ENCODE data around the gene ASIP.
"Not testable (repeated sequence)": the region's sequence is repeated elsewhere in the genome, so short reads cannot be mapped to it uniquely, and the experiment has no call there.

Gene ASIP, protein sequence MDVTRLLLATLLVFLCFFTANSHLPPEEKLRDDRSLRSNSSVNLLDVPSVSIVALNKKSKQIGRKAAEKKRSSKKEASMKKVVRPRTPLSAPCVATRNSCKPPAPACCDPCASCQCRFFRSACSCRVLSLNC

DNA sequence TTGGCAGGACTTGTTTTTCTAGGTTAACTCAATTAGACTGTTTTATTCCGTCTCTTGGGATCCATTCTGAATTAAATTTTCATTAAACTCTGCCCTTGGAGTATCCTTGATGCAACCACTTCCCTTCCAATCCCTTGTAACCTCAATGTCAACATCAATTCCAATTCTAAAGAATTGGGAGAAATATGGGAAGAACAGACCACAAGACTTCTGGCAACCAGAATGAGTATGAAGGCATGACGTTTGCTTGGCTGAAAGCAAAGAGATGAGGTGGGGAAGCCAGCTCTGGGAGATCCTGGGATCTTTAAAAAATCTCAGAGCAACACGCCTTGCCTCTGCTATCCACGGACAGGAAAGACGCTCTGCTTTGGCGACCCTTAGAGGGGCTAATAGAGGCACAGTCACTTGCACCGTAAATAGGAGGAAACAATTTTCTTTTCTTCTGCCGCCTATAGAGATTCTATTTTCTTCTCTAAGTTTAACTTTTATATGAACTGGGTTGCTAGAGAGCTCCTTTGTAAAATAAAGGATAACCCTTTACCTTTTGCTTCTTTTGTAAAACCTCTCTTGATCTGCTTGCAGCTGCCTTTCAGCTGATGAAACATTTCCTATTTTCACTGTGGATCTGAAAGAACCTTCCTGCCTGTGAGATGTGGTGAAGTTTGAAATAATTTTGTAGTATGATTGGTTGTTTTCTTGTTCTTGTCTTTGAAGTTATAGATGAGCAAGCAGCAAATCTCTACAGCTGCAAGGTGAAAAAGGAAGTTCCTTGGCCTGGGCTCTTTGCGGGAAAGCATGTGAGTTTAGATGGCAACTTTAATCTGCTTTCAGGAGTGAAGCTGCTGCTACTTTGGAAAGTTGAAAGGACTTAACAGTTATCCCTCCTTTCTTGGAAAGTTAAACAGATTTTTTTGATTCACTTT is at the start of gene ASIP:
Gene ASIP (plus strand): TSS at position 731 of the 923 bp plus-strand sequence. CDS start 18,952 bp downstream, outside the sequence.
- no peak for DNase-seq

DNA sequence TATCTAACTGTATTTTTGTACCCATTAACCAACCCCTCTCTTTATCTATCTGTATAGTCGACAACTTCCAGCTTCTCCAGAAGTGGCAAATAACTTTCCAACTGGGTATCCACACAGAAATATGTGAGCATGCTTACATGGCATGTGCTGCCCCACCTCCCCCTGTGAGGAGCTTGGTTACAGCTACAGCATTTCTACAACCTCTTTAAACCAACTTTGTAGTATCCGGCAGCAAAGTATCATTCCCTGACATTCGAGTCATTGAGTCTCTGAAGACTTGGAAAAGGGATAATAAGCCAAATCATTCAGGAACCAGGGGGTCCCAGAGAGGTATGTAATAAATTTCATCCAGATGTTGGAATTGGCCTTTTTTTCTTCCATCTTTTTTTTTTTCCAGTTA is 48.2 kb upstream of the ASIP start:
- DNase-seq = no peak

DNA sequence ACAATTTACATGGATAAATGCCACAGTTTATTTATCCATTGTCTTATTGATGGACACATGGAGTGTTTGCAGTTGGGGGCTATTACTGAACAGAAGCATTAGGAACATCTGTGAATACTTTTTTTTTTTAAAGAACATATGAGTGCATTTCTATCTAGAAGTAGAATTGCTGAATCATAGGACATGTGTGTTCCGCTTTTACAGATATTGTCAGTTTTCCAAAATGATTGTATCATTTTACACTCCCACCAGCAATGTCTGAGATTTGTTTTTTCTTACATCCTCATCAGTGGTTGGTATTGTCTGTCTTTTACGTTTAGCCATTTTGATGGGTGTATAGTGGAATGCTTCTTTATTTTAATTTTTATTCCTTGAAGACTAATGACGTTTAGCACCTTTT is 42.0 kb upstream of the ASIP start:
- no peak for DNase-seq

DNA sequence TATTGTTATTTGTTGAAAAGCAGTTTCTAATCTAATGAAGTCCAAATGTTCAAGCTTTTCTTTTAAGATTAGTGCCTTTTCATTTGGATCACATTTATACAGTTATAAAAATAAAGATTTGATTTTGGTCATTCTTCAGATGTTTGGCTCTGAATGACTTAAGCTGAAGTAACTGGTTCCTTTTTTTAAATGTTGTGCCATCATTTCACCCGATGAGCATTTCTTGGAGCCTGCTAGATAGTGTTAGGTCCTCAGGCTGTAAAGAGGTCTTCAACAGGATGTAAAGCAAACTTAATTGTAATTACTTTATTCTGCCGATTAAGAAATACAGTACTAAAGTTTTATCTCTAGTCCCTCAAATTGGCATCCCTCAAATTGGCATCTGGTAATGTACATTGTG is 41.2 kb upstream of the ASIP start:
- no peak for DNase-seq

DNA sequence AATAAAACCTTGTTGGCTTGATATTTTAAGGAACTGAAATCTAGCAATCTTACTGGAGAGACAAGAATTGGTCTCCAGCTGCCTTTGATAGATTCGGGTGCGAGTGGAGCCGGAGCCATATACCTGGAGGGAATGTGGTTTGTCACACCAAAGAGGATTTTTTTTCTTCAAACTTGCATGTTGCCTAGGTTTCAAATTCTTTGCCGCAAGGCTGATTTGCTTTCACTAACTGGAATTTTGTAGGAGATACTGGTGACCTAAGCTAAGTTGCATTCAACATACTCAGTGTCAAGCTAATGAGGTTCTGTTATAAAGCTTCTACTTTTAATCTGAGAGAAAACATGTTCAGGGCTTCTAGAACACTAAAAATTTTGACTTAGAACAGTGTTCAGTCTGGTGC is 39.7 kb upstream of the ASIP start:
- no peak for DNase-seq

DNA sequence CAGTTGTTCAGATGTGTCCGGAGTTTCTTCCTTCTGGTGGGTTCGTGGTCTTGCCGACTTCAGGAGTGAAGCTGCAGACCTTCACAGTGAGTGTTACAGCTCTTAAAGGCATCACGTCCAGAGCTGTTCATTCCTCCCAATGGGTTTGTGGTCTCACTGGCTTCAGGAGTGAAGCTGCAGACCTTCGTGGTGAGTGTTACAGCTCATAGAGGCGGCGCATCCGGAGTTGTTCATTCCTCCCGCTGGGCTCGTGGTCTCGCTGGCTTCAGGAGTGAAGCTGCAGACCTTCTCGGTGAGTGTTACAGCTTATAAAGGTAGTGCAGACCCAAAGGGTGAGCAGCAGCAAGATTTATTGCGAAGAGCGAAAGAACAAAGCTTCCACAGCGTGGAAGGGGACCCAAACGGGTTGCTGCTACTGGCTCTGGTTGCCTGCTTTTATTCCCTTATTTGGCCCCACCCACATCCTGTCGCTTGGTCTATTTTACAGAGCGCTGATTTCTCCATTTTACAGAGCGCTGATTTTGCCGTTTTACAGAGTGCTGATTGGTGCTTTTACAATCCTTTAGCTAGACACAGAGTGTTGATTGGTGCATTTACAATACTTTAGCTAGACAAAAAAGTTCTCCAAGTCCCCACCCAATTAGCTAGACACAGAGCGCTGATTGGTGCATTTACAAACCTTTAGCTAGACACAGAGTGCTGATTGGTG is 35.9 kb upstream of the ASIP start:
- DNase-seq = not testable (repeated sequence)

DNA sequence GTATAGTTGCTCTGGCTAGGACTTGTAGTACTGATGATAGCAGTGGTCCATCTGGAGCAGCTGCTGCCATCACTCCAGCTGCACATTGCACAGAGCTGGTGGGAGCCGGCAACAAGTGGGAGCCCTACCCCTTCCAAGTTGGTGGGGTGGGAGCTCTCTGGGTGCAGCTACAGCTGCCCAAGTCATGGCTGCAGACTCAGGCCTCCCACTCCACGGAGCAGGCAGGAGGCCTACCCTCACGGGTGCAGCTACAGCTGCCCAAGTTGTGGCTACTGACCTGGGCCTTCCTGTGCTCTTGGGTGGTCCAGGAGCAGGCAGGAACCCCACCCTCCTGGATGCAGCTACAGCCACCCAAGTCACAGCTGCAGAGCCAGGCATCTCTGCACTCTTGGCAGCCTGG is 32.1 kb upstream of the ASIP start:
- DNase-seq = no peak

DNA sequence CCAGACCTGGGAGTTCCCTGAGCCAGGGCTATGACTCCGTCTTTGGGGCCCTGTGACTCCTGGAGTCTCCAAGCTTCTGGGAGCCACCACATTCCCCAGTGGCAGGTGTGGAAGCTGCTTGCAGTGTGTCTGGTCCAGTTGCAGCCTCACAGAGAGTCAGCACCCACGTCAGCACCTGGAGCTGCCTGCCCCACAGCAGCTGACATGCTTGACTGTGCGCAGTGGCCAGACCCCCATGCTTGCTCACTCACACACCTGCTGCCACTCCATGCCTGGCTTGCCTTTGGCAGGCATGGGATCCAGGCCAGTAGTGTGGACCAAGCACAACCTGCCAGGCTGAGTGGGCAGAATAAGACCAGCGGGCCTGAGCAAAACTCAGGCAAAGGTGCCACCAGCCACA is 31.0 kb upstream of the ASIP start:
- no peak for DNase-seq

DNA sequence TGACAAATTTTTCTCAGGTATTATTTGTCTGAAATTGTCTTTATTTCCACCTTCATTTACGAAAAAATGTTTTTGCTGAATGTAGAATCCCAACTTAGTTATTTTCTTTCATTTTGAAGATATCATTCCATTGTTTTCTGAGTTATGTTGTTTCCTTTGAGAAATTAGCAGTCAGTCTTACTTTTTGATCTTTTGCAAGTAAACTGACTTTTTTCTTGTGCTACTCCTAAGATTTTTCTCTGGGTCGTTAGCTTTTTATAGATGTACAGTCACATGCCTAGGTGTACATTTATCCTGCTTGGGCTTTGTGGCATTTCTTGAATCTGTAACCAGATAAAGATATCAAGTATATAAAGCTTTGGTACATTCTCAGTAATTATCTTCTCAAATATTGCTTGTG is 29.6 kb upstream of the ASIP start:
- DNase-seq = no peak

DNA sequence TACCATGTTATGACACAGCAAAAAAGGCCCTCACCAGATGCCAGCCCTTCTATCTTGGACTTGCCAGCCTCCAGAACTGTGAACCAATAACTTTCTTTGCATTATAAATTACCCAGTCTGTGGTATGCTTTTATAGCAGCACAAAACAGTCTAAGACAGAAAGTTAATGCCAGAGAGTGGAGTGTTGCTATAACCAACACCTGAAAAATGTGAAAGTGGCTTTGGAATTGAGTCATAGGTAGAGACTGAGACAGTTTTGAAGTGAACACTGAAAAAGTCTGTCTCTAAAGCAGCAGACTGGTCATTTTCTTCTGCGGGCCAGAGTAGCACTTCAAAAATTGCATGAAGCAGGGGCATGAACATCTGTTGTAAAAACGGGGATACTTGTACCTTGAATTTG is 28.0 kb upstream of the ASIP start:
- no peak for DNase-seq

DNA sequence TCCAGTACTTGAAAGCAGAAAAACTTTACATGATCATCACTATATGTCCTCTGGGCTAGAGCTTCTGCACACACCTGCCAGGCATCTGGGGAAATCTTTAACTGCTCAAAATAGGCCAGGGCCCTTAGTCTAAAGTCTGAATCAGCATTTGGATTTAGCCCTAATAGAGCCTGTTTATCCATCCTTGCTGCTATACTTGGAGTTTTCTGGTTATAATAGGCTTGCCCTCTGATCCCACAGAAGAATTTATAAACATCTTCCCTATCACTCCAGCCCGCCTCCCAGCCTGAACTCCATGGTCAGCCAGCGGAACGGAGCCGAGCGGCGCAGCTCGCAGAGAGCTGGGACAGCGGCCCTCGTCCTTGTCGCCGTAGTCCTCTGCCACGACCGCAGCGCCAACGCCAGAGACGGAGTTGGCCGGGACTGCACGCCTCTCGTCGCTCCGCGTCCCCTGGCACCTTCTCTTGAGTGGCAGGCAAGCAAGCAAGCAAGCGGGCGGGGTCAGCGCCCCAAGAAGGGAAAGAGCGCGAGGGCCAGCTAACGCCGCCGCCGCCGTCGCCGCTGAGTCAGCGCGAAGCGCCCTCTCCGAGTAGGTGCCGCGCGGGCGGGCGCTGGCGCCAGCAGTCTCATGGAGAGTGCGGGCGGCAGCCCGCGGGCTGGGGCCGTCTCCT is 25.4 kb upstream of the ASIP start:
- DNase-seq = peak; percentile 78

DNA sequence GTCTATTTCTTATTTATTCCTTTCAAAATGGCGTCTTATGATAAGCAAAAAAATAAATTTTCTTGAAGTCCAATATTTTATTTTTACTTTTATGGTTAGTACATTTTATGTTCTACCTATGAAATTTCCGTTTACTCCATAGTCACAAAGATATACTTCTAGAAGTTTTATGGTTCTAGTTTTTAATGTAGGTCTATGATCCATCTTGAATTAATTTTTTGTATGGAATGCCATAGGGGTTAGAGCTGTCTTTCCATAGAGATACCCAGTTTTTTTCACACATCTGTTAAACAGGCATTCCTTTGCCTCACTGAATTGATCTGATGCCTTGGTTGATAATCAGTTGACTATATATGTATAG is 24.9 kb upstream of the ASIP start:
- DNase-seq = no peak

DNA sequence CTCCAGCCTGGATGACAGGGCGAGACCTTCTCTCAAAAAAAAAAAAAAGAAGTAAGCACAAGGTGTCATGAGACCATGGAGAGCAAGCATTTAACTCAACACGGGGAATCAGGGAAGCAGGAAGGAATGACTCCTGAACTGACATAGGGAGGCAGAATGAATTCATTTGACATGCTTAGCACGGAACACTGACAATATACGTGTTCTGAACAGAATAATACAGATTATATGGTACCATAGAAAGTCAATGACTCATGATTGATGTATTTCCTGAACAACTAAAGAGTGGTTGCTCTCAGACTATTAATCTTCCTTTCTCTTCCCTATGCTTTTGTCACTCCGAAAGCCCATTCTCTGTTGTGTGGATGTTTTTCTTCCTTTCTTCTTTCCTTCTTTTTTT is 20.7 kb upstream of the ASIP start:
- DNase-seq = no peak

DNA sequence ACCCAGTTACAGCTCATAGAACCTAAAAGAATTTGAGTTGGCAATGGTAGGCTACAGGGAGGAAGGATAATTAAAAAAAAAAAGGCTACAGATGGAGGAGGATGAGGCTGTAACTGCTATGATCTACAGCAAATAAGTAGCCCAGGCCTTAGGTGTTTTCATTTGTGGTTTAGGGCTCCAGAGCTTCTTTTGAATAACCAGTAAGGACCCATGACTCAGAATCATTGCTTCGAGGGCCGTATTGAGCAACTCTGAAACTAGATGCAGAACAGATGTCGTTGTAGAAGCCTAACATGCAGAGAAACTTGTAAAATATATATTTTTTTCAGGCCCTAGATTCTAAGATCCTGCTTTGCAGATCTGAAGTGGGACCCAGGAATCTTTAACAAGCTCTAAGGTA is 19.0 kb upstream of the ASIP start:
- no peak for DNase-seq

DNA sequence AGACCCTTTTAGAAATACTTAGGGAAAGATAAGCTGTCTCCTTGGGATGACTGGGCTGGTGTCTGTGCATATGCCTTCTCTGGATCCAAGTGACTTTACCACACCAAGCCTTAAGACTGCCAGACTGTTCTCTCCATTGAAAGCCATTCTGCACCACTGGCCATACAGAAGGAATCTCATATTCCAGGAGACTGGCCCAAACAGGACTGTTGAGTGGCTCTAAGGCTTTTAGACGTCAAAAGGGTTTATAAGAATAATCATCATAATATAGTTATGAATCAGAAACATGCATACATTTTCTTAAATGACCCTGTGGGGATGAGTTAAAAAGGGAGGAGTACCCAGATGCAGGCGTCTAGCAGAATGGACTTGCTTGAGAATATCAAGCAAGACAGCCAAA is 17.0 kb upstream of the ASIP start:
- not testable (repeated sequence) for DNase-seq

DNA sequence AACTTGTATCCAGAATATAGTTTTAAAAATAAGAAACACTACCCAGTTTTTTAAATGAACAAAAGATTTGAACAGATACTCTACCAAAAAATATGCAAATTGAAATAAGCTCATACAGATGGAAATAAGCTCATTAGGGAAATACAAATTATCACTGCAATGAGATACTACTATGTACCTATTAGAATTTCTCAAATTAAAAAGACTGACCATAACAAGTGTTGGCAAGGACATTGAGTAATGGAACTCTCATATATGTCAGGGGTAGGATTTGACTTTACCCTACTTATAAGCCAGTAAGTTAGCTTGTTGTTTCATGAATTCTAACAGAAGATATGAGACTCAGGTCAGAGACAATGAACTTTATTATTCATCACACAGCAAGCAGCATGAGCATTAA is 9.6 kb upstream of the ASIP start:
- DNase-seq = no peak

DNA sequence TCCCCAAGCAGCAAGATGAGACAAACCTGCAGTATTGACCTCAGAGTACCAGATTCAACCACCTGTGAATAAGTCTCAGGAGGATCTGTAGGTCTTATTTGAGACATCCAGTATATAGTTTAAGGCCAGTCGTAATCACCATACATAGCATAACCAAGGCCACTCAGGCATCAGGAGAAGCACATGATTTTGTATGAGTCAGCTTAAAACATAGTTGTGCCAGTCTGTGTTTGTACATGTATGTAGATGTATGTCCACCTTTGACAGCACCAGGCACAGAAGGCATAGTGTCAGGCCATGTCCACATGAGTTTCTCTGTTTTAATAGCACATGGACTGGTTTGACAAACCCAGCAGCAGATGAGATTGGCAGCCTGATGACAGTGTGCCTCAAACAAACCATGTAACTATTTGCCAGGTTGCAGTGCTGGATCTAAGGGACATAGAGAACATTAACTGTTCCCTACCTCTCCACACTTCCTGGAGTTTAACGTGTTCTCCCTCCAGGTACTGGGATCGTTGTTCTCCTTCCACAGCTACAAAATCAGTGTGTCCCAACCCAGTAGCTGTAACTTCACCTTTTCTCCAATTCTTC is 8.6 kb upstream of the ASIP start:
- DNase-seq = no peak

DNA sequence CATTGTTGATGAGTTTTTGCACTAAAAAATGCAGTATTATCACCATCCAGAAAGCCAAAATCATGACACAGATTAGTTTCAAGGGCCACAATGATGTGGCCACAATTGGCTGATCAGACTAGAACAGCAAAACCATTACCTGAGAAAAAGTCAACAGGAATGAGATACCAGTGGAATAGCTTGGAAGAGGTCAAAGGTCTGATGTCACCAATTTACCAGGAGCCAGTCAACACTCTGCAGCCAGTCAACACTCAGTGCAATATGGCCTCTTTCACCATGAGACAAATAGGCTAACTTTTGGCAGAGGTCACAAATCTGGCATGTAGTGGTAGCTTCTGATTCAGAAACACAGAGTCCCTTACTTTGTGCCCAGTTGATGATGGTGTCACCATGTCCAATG is 7.5 kb upstream of the ASIP start:
- DNase-seq = no peak

DNA sequence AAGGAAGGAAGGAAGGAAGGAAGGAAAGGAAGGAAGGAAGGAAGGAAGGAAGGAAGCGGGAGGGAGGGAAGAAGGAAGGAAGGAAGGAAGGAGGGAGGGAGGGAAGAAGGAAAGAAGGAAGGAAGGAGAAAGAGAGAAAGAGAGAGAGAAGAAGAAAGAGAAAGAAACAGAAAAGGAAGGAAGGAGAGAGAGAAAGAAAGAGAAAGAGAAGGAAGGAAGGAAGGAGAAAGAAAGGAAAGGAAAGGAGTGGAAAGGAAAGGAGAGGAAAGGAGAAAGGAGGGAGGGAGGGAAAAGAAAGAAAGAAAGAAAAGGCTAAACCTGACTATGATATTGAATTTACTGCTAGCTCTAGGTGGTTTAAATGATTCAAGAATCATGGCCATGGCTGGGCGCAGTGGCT is 5.3 kb upstream of the ASIP start:
- no peak for DNase-seq

DNA sequence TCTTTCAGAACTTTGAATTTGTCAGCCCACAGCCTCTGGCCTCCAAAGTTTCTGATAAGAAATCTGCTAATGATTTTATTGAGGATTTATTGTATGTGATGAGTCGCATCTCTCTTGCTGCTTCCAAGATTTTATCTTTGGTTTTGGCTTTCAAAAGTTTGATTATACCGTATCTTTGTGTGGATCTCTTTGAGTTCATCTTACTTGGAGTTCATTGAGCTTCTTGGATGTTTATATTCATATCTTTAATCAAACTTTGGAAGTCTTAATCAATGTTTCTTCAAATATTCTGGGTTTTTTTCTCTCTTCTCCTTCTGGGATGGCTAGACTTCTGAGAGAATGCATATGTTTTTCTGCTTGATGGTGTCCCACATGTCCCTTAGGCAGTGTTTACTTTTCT is 3.3 kb upstream of the ASIP start:
- DNase-seq = no peak

DNA sequence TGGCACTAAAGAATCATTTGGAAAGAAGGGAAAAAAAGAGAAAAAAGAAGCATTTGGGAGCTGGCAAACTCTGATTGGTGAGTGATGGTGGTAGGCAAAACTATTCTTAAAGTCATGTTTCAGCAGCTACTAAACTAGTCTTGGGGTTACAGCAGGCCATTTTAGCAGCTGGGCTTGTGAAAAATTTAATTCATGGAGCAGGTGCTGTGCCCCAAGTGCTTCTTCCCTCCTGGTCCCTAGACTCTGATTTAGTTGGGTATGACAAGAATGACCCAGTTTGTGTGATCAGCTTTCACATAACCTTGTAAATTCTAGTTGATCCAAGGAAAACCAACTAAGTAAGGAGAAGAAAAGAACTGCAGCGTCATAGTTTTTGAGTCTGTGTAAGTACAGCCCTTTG is 1.1 kb upstream of the ASIP start:
- DNase-seq = no peak

DNA sequence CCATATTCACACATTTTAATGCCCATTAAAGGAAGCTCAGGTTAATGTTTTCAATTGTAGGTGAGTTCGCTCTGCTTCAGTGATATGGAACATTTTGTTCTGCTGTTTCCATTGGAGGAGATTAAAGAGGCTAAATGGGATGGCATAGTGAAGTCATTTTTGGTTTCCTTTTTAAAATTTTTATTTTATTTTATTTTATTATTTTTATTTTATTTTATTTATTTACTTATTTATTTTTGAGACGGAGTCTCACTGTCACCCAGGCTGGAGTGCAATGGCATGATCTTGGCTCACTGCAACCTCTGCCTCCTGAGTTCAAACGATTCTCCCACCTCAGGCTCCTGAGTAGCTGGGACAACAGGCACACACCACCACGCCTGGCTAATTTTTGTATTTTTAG is 792 bp downstream of the ASIP start:
- not testable (repeated sequence) for DNase-seq

DNA sequence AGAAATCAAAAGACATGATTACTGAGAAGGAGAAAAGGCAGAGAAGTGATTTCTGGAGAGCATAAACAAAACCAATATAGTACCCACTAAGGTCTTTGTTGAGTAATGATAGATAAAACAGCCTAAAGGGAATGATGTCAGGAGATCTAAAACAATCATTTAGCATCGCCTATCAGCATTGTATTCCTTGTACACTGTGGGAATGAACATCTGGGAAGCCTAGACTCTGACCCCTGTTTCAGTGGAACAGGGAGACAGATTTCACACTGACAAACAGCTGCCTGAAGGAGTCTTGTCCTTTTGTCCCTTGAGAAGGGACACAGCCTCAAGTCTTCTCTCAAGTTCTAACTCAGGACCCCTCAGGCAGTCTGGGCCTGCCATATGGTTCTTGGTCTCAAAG is 1.7 kb downstream of the ASIP start:
- DNase-seq = no peak

All from activated effector memory CD4-positive, alpha-beta T cell treated with anti-CD3 and anti-CD28 coated beads, Interleukin-2, amount 50 U/mL, for 16 hours (primary cell).